ENCODE data around the gene EDIL3.

EDIL3 gene

GRCh38 chr5:83913593-83913992, 471.1 kb downstream of the EDIL3 start:
- in situ Hi-C loops (cut with HindIII; ENCODE audit: low pct_ligation_motif_present, low pct_unique_long_range_greater_than_20kb, low sequenced_read_pairs), result no loop called here
- DNase-seq, result no peak

- in situ Hi-C loops (cut with HindIII; ENCODE audit: low pct_ligation_motif_present, low pct_unique_long_range_greater_than_20kb, low sequenced_read_pairs), result no loop called here
- no peak for DNase-seq
Measured at GRCh38 chr5:83911367-83911919, 473.2 kb downstream of the EDIL3 start.

DNA sequence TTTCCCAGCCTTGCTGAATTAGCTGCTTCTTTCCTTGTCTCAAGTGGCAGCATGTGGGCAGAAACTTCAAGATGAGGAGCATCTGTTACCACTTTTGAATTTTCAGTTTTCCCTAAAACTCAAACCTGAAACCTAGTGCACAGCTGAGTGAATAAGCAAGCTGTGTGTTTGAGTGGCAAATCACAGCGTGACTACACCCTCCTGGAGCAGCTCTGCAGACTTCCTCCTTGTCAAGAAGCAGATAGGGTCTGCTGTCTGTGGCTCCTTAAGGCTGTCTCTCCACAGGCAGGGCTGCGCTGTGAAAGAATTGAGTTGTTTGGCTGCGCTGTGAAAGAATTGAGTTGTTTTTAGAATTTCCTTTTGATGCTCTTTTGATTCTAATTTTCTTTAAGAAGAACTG, 484.4 kb downstream of the EDIL3 start:
- DNase-seq, result no peak
- in situ Hi-C loops (cut with HindIII; ENCODE audit: low pct_ligation_motif_present, low pct_unique_long_range_greater_than_20kb, low sequenced_read_pairs), result no loop called here

DNA sequence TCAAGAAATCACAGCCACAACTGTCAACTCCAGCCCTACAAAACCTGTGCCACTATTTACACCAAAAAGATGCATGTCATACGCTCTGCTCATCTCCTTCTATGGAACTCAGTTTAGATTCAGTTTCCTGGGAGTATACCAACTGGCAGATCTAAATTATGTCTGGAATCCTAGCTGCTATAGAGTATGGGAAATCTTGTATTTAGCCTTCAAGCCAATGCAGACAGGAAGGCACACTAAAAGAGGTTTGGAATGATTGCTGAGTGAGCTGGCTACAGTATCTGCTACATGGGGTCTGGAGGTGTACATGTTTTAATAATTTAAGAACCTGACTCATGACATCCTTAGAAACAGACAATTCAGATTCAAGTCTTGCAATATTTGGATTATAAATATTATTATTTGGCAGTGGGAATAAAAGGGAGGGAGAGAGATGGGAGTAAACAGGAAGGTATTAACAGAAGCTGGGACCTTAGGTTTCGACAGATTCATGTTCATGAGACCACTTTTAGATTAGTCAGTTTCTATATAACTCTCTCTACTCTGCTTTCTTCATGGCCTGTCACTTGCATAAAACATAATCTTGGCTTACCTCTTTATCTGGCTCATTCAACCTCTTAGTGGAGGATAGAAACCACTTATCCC, 485.2 kb downstream of the EDIL3 start:
- DNase-seq, result no peak
- in situ Hi-C loops (cut with HindIII; ENCODE audit: low pct_ligation_motif_present, low pct_unique_long_range_greater_than_20kb, low sequenced_read_pairs), result no loop called here

- in situ Hi-C loops (cut with HindIII; ENCODE audit: low pct_ligation_motif_present, low pct_unique_long_range_greater_than_20kb, low sequenced_read_pairs), result no loop called here
- DNase-seq, result no peak
Measured at GRCh38 chr5:83895860-83896259, 488.8 kb downstream of the EDIL3 start.

DNA sequence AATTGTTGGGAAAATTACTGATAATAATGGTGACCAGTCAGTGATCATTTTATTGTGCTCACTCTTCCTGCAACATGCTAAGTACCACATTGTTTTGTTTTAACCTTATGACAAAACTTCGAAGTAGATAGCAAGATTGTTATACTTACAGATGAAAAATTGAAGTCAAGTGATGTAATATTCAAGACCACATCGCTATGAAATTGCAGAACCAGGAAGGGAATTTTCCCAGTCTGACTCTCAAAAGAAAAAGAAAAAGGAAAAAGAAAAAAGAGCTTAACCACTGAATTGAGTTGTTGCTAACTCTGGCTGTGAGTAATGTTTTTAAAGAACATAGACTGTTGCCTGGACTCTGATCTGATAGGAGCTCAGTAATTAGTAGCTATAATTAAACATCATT, 493.4 kb downstream of the EDIL3 start:
- DNase-seq, result no peak
- in situ Hi-C loops (cut with HindIII; ENCODE audit: low pct_ligation_motif_present, low pct_unique_long_range_greater_than_20kb, low sequenced_read_pairs), result no loop called here

Data from ACHN (cell line).